ENCODE measurements around the gene GLE1. TPM values are rescaled to one million over a fixed set of nuclear protein-coding genes. Genes with fewer than 3 reads are reported as not detected.

The GLE1 gene
- total RNA-seq, 1 experiment from 2014 or later: 36.6 TPM

GRCh38 chr9:128523199-128523925 lies 18.8 kb downstream of the GLE1 start:
- ATAC-seq (no peak), DNase-seq (ENCODE audit: low read depth, low spot score) (no peak)
- CTCF ChIA-PET: no interaction called here
- H3K9me2 ChIP-seq (ENCODE audit: insufficient read depth): no peaks in the 10 kb centered on the region
- H3K9ac ChIP-seq (ENCODE audit: low read length): no peak overlapping the region
- H4K20me1 ChIP-seq (ENCODE audit: insufficient read depth): no peaks in the 10 kb centered on the region
- TF ChIP-seq ELF1 (IDR thresholded peaks at IDR 0.05; ENCODE audit: borderline replicate concordance, low read depth): no peak
- TF ChIP-seq EZH2 (IDR thresholded peaks at IDR 0.05): no peak
- TF ChIP-seq ZBTB33 (IDR thresholded peaks at IDR 0.05; ENCODE audit: extremely low read depth, insufficient replicate concordance, low read length): no peak
- TF ChIP-seq CBX3 (IDR thresholded peaks at IDR 0.05; ENCODE audit: low read depth): no peak
- H3K4me1 ChIP-seq (ENCODE audit: control insufficient read depth in 1 of 2, insufficient read depth in 2 of 2, low read length in 2 of 2): peaks cover 0 to 8% of the 10 kb centered on the region in 2 experiments; a peak in 2 of 4 replicates
- H3K27ac ChIP-seq (ENCODE audit: low read depth, low read length): no peak overlapping the region
- H3K27me3 ChIP-seq (ENCODE audit: insufficient read depth, low read length): no peaks in the 10 kb centered on the region
- no peaks in the 10 kb centered on the region for H3K9me3 ChIP-seq (ENCODE audit: control insufficient read depth in 1 of 2, insufficient read depth in 1 of 2, low read depth in 1 of 2, low read length in 2 of 2)
- H3K79me2 ChIP-seq (ENCODE audit: insufficient read depth, low read length): no peaks in the 10 kb centered on the region
- H3K4me2 ChIP-seq (ENCODE audit: low read length): no peak overlapping the region
- intact Hi-C loops (cut with micrococcal nuclease): no loop called here
- no peak overlapping the region for H3K4me3 ChIP-seq (replicated peaks in 1 of 2; ENCODE audit: low read depth in 1 of 2, low read length in 2 of 2)
- H3K36me3 ChIP-seq (ENCODE audit: control insufficient read depth in 1 of 2, insufficient read depth in 2 of 2, low read length in 2 of 2): peaks cover 12 to 13% of the 10 kb centered on the region in 2 experiments
- no peak overlapping the region for H2AFZ ChIP-seq (ENCODE audit: low read depth, low read length, poor library complexity, severe bottlenecking)
- POLR2A ChIA-PET: no interaction called here
- BruUV-seq (replicated peaks): no TSS peak
- RAD21 ChIA-PET (ENCODE audit: low non-redundant PET in 1 of 2, low total read pairs in 2 of 2, uncharacterized antibody in 2 of 2, unreplicated experiment in 2 of 2): no interaction called here

GRCh38 chr9:128526720-128527119 lies 22.2 kb downstream of the GLE1 start:
- H3K4me1 ChIP-seq (ENCODE audit: control insufficient read depth in 1 of 2, insufficient read depth in 2 of 2, low read length in 2 of 2): peaks cover 4 to 17% of the 10 kb centered on the region in 2 experiments
- H3K9me2 ChIP-seq (ENCODE audit: insufficient read depth): no peaks in the 10 kb centered on the region
- H3K36me3 ChIP-seq (ENCODE audit: control insufficient read depth in 1 of 2, insufficient read depth in 2 of 2, low read length in 2 of 2): peaks cover 14 to 22% of the 10 kb centered on the region in 2 experiments
- no peak overlapping the region for H3K4me2 ChIP-seq (ENCODE audit: low read length)
- intact Hi-C loops (cut with micrococcal nuclease): no loop called here
- no peaks in the 10 kb centered on the region for H3K79me2 ChIP-seq (ENCODE audit: insufficient read depth, low read length)
- ATAC-seq: no peak
- ChIA-PET RAD21 (ENCODE audit: low non-redundant PET in 1 of 2, low total read pairs in 2 of 2, uncharacterized antibody in 2 of 2, unreplicated experiment in 2 of 2) (no interaction called here), CTCF (no interaction called here), POLR2A (no interaction called here)
- no peak overlapping the region for H2AFZ ChIP-seq (ENCODE audit: low read depth, low read length, poor library complexity, severe bottlenecking)
- no peaks in the 10 kb centered on the region for H3K9me3 ChIP-seq (ENCODE audit: control insufficient read depth in 1 of 2, insufficient read depth in 1 of 2, low read depth in 1 of 2, low read length in 2 of 2)
- no peak overlapping the region for H3K9ac ChIP-seq (ENCODE audit: low read length)
- no peaks in the 10 kb centered on the region for H4K20me1 ChIP-seq (ENCODE audit: insufficient read depth)
- no peak for DNase-seq (ENCODE audit: low read depth, low spot score)
- BruUV-seq (replicated peaks): no TSS peak
- no peak overlapping the region for H3K4me3 ChIP-seq (replicated peaks in 1 of 2; ENCODE audit: low read depth in 1 of 2, low read length in 2 of 2)
- H3K27ac ChIP-seq (ENCODE audit: low read depth, low read length): no peak overlapping the region
- H3K27me3 ChIP-seq (ENCODE audit: insufficient read depth, low read length): no peaks in the 10 kb centered on the region
- no peak for TF ChIP-seq EZH2phosphoT487 (IDR thresholded peaks at IDR 0.05; ENCODE audit: borderline replicate concordance)
- TF ChIP-seq TCF7L2 (IDR thresholded peaks at IDR 0.05; ENCODE audit: borderline replicate concordance, extremely low read depth, insufficient read depth, insufficient read length): no peak
- no peak for TF ChIP-seq JUND (IDR thresholded peaks at IDR 0.05)
- no peak for TF ChIP-seq RAD21 (IDR thresholded peaks at IDR 0.05; ENCODE audit: low read depth)
- TF ChIP-seq ELF1 (IDR thresholded peaks at IDR 0.05; ENCODE audit: borderline replicate concordance, low read depth): no peak
- no peak for TF ChIP-seq SP1 (IDR thresholded peaks at IDR 0.05; ENCODE audit: low read depth)
- TF ChIP-seq, protein P1, sequence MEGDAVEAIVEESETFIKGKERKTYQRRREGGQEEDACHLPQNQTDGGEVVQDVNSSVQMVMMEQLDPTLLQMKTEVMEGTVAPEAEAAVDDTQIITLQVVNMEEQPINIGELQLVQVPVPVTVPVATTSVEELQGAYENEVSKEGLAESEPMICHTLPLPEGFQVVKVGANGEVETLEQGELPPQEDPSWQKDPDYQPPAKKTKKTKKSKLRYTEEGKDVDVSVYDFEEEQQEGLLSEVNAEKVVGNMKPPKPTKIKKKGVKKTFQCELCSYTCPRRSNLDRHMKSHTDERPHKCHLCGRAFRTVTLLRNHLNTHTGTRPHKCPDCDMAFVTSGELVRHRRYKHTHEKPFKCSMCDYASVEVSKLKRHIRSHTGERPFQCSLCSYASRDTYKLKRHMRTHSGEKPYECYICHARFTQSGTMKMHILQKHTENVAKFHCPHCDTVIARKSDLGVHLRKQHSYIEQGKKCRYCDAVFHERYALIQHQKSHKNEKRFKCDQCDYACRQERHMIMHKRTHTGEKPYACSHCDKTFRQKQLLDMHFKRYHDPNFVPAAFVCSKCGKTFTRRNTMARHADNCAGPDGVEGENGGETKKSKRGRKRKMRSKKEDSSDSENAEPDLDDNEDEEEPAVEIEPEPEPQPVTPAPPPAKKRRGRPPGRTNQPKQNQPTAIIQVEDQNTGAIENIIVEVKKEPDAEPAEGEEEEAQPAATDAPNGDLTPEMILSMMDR (IDR thresholded peaks at IDR 0.05 in 2 of 3, conservative IDR thresholded peaks at IDR 0.05 in 1 of 3; ENCODE audit: borderline replicate concordance in 1 of 3, insufficient read depth in 1 of 3, low read depth in 2 of 3, low read length in 2 of 3): no peak
- TF ChIP-seq YY1 (IDR thresholded peaks at IDR 0.05; ENCODE audit: extremely low read depth, insufficient replicate concordance, low read depth, low read length): no peak
- TF ChIP-seq ZBTB33 (IDR thresholded peaks at IDR 0.05; ENCODE audit: extremely low read depth, insufficient replicate concordance, low read length): no peak
- no peak for TF ChIP-seq MAX (IDR thresholded peaks at IDR 0.05)
- TF ChIP-seq SRF (IDR thresholded peaks at IDR 0.05; ENCODE audit: low read depth): no peak
